ES-I3 (cell line): ENCODE results near the gene MILR1.
"Not testable (repeated sequence)": the region's sequence is repeated elsewhere in the genome, so short reads cannot be mapped to it uniquely, and the experiment has no call there.

Source experiments
- H3K36me3 ChIP-seq: 2 replicates; pipeline ENCODE4 v1.6.1; 2013; ENCODE audit warnings: mild to moderate bottlenecking, low read length, control low read depth, moderate library complexity; ENCODE audit not compliant: insufficient read depth
- H3K4me1 ChIP-seq: 2 replicates; pipeline ENCODE4 v1.6.1; 2013; ENCODE audit warnings: mild to moderate bottlenecking, control low read depth, low read length; ENCODE audit not compliant: insufficient read depth
- H3K9ac ChIP-seq: 2 replicates; pipeline ENCODE4 v1.6.1; 2013; ENCODE audit warnings: low read depth, mild to moderate bottlenecking, low read length, moderate library complexity
- H3K9me3 ChIP-seq: 2 replicates; pipeline ENCODE4 v1.6.1; 2013; ENCODE audit warnings: mild to moderate bottlenecking, low read length, moderate library complexity; ENCODE audit not compliant: control insufficient read depth, insufficient read depth

The MILR1 gene

DNA sequence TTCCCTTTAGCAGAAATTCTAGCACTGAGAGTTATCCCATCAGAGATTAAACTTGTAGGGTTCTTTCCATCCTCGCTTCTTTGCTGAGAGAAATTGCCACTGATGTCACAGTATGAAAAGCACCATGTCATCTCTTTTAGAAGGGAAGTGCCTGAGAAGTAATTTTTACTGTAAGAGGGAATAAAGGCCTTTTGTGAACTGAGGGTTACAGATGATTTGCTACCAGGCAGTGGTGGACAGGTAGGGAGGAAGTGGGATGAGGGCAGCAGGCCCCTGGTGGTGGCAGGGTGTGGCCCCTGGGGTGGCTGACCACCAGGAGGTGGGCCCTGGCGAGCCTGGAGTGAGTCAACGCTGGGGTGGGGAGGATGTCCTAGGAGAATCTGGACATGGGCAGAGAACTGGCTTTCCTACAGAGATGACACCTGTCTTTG, 6.4 kb upstream of the MILR1 start:
- H3K36me3 ChIP-seq: no peaks in the 10 kb centered on the region
- no peaks in the 10 kb centered on the region; the same call in 1 of the 2 replicates for H3K4me1 ChIP-seq
- no peak overlapping the region for H3K9ac ChIP-seq
- peaks cover 8% of the 10 kb centered on the region for H3K9me3 ChIP-seq

DNA sequence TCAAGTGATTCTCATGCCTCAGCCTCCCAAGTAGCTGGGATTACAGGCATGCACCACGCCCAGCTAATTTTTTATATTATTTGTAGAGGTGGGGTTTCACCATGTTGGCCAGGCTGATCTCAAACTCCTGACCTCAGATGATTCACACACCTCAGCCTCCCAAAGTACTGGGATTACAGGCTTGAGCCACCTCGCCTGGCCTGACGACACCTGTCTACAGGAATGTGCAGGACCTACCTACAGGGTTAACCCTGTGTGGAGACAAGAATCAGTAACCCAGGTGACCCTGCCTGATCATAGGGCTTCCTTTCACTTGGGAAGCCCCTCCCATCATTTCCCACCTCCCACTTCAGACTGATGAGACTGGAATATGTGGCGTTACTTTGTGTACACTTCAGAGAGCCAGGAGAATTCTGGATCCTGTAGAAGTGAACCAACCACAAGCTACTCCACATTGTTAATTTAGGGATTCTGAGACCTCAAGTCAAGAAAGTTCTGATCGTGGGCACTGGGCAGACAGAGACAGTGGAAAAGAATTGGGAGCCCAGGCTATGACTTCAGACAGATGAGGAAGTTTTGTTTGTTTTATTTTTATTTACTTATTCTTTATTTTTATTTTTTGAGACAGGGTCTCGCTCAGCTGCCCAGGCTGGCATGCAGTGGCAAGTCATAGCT, 5.7 kb upstream of the MILR1 start:
- peaks cover 5% of the 10 kb centered on the region for H3K9me3 ChIP-seq
- H3K4me1 ChIP-seq: no peaks in the 10 kb centered on the region; the same call in 1 of the 2 replicates
- no peak overlapping the region for H3K9ac ChIP-seq
- H3K36me3 ChIP-seq: no peaks in the 10 kb centered on the region

DNA sequence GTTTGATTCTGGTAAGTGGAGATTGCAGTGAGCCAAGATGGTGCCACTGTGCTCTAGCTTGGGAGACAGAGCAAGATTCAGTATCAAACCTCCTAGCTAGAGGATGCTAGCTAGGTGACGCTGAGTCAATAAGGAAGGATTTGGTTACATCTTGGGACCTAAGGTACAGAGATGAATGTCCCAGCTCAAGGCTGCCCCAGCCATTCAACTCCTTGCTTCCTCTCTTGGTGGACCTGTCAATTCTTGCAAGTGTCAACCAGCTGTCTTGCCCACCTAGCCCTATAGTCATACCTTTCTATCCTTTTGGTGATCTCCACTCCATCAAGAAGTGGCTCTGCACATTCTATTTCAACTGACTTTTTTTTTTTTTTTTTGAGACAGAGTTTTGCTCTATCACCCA, 1.4 kb upstream of the MILR1 start:
- Histone ChIP-seq H3K9me3 (no peaks in the 10 kb centered on the region; the same call in 1 of the 2 replicates), H3K9ac (no peak overlapping the region), H3K36me3 (no peaks in the 10 kb centered on the region), H3K4me1 (peaks cover 9% of the 10 kb centered on the region; the same call in 1 of the 2 replicates)

DNA sequence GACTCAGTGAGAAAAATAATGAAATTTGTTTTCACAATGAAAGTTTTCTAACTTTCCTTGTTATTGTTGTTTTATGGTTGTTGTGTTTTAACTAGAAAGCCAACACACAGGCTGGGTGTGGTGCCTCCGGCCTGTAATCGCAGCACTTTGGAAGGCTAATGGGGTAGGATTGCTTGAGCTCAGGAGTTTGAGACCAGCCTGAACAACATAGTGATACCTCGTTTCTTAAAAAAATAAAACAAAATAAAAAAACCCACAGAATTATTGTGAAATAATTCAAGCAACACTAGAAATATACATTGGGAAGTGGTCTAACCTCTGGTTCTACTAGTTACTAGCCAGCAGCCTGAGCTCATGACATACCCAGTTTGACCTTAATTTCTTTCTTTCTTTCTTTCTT, 630 bp downstream of the MILR1 start:
- H3K4me1 ChIP-seq: peaks cover 9% of the 10 kb centered on the region; the same call in 1 of the 2 replicates
- no peaks in the 10 kb centered on the region for H3K36me3 ChIP-seq
- no peak overlapping the region for H3K9ac ChIP-seq
- H3K9me3 ChIP-seq: no peaks in the 10 kb centered on the region; the same call in 1 of the 2 replicates

DNA sequence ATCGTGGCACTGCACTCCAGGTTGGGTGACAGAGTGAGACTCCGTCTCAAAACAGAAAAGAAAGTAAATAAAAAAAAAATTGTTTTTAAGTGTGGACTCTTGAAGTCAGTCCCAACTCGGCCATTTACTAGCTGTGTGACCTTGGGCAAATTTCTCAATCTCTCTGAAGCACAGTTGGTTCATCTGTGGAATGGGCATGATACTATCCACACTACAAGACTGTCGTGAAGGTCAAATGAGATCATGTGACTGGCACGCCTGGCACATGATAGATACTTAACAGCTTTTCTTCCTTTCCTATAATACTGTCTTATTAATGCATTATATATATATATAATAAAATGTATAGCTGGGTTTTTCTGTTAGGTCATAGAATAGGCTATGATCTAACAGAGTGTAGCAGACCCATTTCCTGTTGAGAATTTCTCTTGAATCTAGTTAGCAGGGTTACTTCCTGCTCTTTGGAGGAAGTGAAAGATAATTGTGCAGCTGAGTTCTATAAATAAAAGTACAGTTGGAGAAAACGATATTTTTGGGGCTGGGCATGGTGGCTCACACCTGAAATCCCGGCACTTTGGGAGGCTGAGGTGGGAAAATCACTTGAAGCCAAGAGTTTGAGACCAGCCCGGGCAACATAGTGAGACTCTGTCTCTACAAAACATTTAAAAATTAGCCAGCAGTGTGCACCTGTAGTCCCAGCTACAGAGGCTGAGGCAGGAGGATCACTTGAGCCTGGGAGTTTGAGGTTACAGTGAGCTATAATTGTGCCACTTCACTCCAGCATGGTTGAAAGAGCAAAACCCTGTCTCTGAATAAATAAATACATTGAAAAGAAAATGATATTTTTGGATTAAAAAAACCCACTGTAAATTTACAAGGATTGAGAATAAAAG, 7.3 kb downstream of the MILR1 start:
- no peaks in the 10 kb centered on the region for H3K36me3 ChIP-seq
- H3K9ac ChIP-seq: no peak overlapping the region
- no peaks in the 10 kb centered on the region for H3K4me1 ChIP-seq
- H3K9me3 ChIP-seq: no peaks in the 10 kb centered on the region

DNA sequence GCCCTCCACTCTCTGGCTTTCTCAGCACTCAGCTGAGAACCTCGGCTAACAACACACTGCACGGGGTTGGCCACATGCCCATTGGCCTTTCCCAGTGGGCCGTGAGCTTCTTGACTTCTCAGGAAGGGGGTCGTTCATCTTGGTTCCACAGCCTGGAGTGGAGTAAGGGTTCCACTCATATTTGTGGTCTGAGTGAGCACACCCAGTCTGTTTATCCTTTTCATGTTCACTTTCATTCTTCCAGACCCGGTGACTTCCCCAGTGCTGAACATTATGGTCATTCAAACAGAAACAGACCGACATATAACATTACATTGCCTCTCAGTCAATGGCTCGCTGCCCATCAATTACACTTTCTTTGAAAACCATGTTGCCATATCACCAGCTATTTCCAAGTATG, 8.2 kb downstream of the MILR1 start:
- Histone ChIP-seq H3K4me1 (no peaks in the 10 kb centered on the region), H3K9me3 (no peaks in the 10 kb centered on the region), H3K9ac (no peak overlapping the region), H3K36me3 (no peaks in the 10 kb centered on the region)

DNA sequence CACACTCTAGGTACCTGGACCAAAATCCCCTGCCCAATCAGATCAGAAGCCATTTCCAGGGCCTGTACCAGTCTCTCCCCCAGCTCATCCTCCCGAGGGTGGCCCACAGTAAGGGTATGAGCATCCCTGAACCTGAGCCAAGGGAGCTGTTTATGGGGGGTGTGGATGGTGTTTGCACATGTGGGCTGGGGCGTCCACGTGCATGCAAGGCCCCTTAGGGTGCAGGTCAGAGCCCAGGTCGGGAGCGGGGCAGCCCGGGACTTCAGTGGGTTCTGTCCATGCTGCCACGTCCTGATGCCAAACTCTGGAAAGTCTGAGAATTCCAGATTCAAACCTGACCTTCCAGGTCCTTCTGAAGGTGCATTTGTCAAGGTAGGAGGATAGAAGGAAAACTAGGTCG, 9.8 kb downstream of the MILR1 start:
- Histone ChIP-seq H3K36me3 (no peaks in the 10 kb centered on the region), H3K9me3 (no peaks in the 10 kb centered on the region), H3K9ac (no peak overlapping the region)

DNA sequence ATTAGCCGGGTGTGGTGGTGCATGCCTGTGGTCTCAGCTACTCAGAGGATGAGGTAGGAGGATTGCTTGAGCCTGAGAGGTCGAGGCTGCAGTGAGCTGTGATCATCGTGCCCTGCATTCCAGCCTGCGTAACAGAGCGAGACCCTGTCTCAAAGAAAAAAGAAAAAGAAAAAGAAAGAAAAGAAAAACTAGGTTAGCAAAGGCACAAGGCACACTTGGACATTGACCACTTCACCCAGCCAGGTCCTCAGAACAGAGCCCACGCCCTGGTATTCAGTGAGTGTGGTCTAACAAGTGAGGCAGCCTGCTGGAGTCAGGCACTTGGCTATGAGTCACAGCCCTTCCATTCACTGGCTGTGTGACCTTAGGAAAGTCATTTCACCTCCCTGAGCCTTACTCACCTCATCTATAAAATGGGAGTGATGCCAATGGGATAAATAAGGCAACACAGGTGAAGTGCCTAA, 10.4 kb downstream of the MILR1 start:
- Histone ChIP-seq H3K9me3 (no peaks in the 10 kb centered on the region), H3K4me1 (no peaks in the 10 kb centered on the region), H3K36me3 (no peaks in the 10 kb centered on the region), H3K9ac (no peak overlapping the region)

More for the DNA sequence above, 9.8 kb downstream of the MILR1 start:
- no peaks in the 10 kb centered on the region for H3K4me1 ChIP-seq

DNA sequence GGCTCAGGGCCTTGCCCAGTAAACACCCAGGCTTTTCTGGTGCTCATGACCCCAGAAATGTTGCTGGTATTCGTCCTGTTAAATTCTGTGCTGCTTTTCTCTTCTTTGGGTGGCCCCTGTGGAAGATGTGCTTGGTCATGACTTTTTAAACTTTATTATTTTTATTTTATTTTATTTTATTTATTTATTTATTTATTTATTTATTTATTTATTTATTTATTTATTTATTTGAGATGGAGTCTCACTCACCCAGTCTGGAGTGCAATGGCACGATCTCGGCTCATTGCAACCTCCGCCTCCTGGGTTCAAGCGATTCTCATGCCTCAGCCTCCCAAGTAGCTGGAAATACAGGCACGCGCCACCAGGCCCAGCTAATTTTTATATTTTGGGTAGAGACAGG, 10.9 kb downstream of the MILR1 start:
- not testable (repeated sequence) for H3K36me3 ChIP-seq, H3K4me1 ChIP-seq, H3K9ac ChIP-seq, H3K9me3 ChIP-seq

DNA sequence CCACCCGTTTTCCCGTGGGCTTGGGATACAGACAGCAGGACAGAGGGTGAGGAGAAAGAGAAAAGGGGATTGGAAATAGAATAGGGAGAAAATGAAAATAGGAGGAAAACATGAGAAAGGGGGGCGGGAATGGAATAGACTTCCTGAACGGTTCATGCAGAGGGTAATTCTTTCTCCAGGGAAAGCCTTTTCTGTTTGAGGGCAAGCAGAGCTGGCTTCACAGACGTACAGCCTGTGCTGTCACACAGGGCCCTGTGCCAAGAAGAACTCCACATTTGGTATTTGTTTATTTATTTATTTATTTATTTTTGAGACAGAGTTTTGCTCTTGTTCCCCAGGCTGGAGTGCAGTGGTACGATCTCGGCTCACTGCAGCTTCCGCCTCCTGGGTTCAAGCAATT, 12.0 kb downstream of the MILR1 start:
- Histone ChIP-seq H3K4me1 (no peaks in the 10 kb centered on the region), H3K36me3 (no peaks in the 10 kb centered on the region), H3K9me3 (no peaks in the 10 kb centered on the region), H3K9ac (no peak overlapping the region)

DNA sequence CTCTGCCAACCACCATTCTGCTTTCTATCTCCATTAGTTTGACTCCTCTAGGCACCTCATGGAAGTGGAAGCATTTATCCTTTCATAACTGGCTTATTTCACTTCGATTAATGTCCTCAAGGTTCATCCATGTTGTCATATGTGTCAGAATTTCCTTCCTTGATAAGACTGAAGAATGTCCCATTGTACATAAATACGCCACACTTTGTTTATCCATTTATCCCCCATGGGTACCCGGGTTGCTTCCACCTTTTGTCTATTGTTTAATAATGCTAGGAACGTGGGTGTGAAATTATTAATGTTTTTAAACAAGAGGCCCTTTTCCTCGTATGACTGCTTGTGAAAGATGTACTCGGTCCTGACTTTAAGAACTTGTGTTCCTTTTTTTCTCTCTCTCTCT, 12.9 kb downstream of the MILR1 start:
- no peaks in the 10 kb centered on the region for H3K36me3 ChIP-seq
- no peaks in the 10 kb centered on the region for H3K9me3 ChIP-seq
- no peak overlapping the region for H3K9ac ChIP-seq
- H3K4me1 ChIP-seq: 0 out of 2 replicates have a peak, but pooled peaks cover 6% of the 10 kb centered on the region

DNA sequence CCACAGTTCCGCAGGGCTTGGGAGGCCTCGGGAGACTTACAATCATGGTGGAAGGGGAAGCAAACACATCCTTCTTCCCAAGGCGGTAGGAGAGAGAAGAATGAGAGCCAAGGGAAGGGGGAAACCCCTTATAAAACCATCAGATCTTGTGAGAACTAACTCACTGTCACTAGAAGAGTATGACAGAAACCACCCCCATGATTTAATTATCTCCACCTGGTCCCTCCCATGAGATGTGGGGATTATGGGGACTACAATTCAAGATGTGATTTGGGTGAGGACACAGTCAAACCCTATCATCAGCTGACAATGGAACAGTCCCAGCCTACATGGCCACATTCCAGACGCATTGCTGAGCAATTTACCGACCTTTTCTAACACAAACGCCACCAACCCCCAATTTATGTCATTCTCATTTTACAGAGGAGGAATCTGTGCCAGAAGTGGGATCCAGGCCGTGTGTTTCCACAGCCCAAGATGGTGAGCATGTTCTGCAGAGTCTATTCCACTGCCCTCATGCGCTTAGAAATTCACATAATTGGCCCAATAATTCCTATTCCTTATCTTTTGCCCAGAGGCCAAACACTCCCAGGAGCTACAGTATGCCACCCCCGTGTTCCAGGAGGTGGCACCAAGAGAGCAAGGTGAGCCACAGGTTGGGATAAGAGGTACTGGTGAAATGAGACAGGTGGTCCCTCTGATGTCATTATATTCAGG, 17.3 kb downstream of the MILR1 start:
- peaks cover 14% of the 10 kb centered on the region for H3K4me1 ChIP-seq
- H3K9ac ChIP-seq: no peak overlapping the region
- H3K36me3 ChIP-seq: no peaks in the 10 kb centered on the region
- no peaks in the 10 kb centered on the region for H3K9me3 ChIP-seq

DNA sequence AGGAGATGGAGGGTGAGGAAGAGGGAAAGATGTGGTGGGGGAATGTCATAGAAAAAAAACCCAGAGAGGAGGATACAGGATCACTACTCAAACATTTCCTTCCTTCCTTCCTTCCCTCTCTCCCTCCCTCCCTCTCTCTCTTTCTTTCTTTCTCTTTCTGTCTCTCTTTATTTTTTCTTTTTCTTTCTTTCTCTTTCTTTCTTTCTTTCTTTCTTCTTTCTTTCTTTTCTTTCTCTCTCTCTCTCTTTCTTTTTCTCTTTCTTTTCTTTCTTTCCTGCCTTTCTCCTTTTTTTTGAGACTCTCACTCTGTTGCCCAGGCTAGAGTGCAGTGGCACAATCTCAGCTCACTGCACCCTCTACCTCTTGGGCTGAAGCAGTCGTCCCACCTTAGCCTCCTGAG, 17.9 kb downstream of the MILR1 start:
- not testable (repeated sequence) for H3K9ac ChIP-seq, H3K36me3 ChIP-seq, H3K9me3 ChIP-seq
- peaks cover 18% of the 10 kb centered on the region for H3K4me1 ChIP-seq

DNA sequence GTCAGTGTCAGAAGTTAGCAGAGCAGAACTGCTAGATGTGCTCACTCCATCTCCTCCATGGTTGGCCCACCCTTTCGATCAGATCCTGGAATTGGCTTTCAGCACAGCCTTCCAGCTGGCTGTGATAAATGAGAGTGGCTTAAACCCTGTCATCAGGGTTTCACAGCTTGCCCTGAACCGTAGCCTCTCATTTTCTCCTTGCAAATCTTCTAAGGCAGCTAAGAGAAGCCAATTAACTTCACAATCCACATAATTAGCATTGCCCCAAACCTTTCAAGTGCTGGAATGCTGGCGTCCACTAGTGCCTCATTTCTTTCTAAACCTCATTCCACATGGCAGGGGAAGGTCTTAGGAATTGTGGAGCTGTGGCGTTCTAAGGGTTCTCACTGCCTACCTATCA, 21.7 kb downstream of the MILR1 start:
- Histone ChIP-seq H3K36me3 (no peaks in the 10 kb centered on the region), H3K9ac (no peak overlapping the region), H3K9me3 (no peaks in the 10 kb centered on the region), H3K4me1 (peaks cover 18% of the 10 kb centered on the region)
